Activated CD8-positive, alpha-beta T cell treated with anti-CD3 and anti-CD28 coated beads for 36 hours (primary cell): ENCODE data around the gene LAMA3. TPM values are rescaled to one million over a fixed set of nuclear protein-coding genes. Genes with fewer than 3 reads are reported as not detected.

Experiments
- ATAC-seq: fragments of 200-7000 bp; cut with Tn5 transposase; one replicate; pipeline ENCODE4 v1.10.0; 2021; ENCODE audit warnings: mild to moderate bottlenecking, moderate library complexity
- CTCF ChIA-PET: fragments of 350-600 bp; sonication (Branson Sonifier 250); formaldehyde crosslinking; loops from one replicate; lab custom pipeline; 2021; ENCODE audit warnings: antibody characterized with exemption; lab: Charles Lee
- POLR2A ChIA-PET: fragments of 350-600 bp; sonication (Branson Sonifier 250); formaldehyde crosslinking; loops from one replicate; lab custom pipeline; 2021; ENCODE audit warnings: antibody characterized with exemption; lab: Charles Lee
- DNase-seq: peaks from one replicate; pipeline ENCODE4 v3.0.0-alpha.2; 2020
- H3K27ac Mint-ChIP-seq: one replicate; pipeline ENCODE4 v1.8.0; 2021; ENCODE audit warnings: mild to moderate bottlenecking, mixed read lengths
- H3K27me3 Mint-ChIP-seq: one replicate; pipeline ENCODE4 v1.8.0; 2021; ENCODE audit warnings: mixed read lengths
- H3K36me3 Mint-ChIP-seq: one replicate; pipeline ENCODE4 v1.8.0; 2021; ENCODE audit warnings: low read depth, mixed read lengths
- H3K4me1 Mint-ChIP-seq: one replicate; pipeline ENCODE4 v1.8.0; 2021; ENCODE audit warnings: low read depth, mixed read lengths
- H3K4me3 Mint-ChIP-seq: one replicate; pipeline ENCODE4 v1.8.0; 2021; ENCODE audit warnings: mild to moderate bottlenecking, moderate library complexity, mixed read lengths
- H3K9me3 Mint-ChIP-seq: one replicate; pipeline ENCODE4 v1.8.0; 2021; ENCODE audit warnings: mixed read lengths
- intact Hi-C: fragments of 100-400 bp; cut with micrococcal nuclease; formaldehyde crosslinking; loops from one replicate; pipeline ENCODE4 v1.10.0; 2022
- total RNA-seq, 2 experiments: library from RNA; stranded (reverse); gene quantifications; one replicate each; pipeline ENCODE4 v1.2.3, GENCODE V29; 2021
- TF ChIP-seq, protein P1 (sequence below): fragments of 200-600 bp; IDR thresholded peaks from one replicate; pipeline ENCODE4 v1.8.0; 2022; ENCODE audit warnings: antibody characterized with exemption, mild to moderate bottlenecking

Gene LAMA3
- total RNA-seq, 2 experiments from 2014 or later, result 0.05 TPM; not detected in 1

DNA sequence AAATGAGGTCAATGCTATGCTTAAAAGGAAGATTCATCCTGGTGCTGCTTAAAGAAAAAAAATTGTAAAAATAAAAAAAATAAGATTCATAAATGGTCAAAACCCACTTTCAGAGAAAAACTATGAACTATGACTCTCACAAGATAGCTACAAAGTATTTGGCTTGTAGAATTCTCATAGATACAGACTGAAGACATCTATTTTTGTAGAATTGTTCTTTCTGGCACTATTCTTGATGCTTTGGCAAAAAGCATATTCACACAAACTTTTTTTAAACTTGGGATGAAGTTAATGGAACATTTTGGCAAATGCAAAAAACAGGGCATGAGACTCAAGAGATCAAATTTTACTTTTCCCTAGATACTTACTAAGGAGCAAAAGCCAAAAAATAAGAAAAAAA is 14.0 kb upstream of the LAMA3 start:
- ChIA-PET CTCF (no interaction called here), POLR2A (no interaction called here)
- DNase-seq (no peak), ATAC-seq (no peak)
- TF ChIP-seq, protein P1, sequence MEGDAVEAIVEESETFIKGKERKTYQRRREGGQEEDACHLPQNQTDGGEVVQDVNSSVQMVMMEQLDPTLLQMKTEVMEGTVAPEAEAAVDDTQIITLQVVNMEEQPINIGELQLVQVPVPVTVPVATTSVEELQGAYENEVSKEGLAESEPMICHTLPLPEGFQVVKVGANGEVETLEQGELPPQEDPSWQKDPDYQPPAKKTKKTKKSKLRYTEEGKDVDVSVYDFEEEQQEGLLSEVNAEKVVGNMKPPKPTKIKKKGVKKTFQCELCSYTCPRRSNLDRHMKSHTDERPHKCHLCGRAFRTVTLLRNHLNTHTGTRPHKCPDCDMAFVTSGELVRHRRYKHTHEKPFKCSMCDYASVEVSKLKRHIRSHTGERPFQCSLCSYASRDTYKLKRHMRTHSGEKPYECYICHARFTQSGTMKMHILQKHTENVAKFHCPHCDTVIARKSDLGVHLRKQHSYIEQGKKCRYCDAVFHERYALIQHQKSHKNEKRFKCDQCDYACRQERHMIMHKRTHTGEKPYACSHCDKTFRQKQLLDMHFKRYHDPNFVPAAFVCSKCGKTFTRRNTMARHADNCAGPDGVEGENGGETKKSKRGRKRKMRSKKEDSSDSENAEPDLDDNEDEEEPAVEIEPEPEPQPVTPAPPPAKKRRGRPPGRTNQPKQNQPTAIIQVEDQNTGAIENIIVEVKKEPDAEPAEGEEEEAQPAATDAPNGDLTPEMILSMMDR, result no peak
- H3K36me3 Mint-ChIP-seq, result no peaks in the 10 kb centered on the region
- intact Hi-C loops, result no loop called here
- H3K4me3 Mint-ChIP-seq, result no peak overlapping the region
- H3K4me1 Mint-ChIP-seq, result peaks cover 11% of the 10 kb centered on the region
- no peaks in the 10 kb centered on the region for H3K9me3 Mint-ChIP-seq
- peaks cover 14% of the 10 kb centered on the region for H3K27me3 Mint-ChIP-seq
- no peak overlapping the region for H3K27ac Mint-ChIP-seq

- no peaks in the 10 kb centered on the region for H3K36me3 Mint-ChIP-seq
- no peak for ATAC-seq
Observed at GRCh38 chr18:23675896-23676295, 13.4 kb upstream of the LAMA3 start.

DNA sequence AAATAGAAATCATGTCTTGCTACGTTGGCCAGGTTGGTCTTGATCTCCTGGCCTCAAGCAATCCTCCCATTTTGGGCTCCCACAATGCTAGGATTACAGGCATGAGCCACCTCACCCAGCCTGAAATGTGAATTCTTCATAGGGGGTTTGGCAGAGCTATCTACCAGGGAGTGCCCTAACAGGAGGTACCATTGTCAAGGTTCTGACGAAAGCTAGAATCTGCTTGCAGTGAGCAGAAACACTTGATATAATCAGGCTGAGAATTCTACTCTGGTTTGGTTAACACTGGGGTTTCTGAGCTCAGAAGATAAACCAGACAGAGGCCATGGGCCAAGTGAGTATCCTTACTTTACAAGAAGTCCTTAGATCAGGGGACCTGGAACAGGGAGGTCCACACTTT is 7.2 kb upstream of the LAMA3 start:
- Mint-ChIP-seq H3K4me3 (no peak overlapping the region), H3K9me3 (peaks cover 1% of the 10 kb centered on the region), H3K4me1 (no peaks in the 10 kb centered on the region), H3K36me3 (no peaks in the 10 kb centered on the region), H3K27me3 (peaks cover 31% of the 10 kb centered on the region), H3K27ac (no peak overlapping the region)
- TF ChIP-seq, protein P1, result no peak
- intact Hi-C loops, result no loop called here
- ATAC-seq, result no peak
- ChIA-PET CTCF (interaction anchor here (0.9 kb wide), 1 partner anchor 47 kb away, joined by 3 read pairs; no protein-coding TSS in a partner anchor), POLR2A (no interaction called here)
- DNase-seq, result no peak

More at GRCh38 chr18:23675896-23676295, 13.4 kb upstream of the LAMA3 start:
- intact Hi-C loops, result no loop called here
- H3K4me3 Mint-ChIP-seq, result no peak overlapping the region
- TF ChIP-seq, protein P1, result no peak
- POLR2A ChIA-PET, result no interaction called here
- DNase-seq, result no peak
- peaks cover 11% of the 10 kb centered on the region for H3K4me1 Mint-ChIP-seq
- CTCF ChIA-PET, result no interaction called here
- H3K27ac Mint-ChIP-seq, result no peak overlapping the region
- H3K9me3 Mint-ChIP-seq, result no peaks in the 10 kb centered on the region
- H3K27me3 Mint-ChIP-seq, result peaks cover 18% of the 10 kb centered on the region

- H3K4me3 Mint-ChIP-seq, result no peak overlapping the region
- H3K9me3 Mint-ChIP-seq, result peaks cover 1% of the 10 kb centered on the region
- no peaks in the 10 kb centered on the region for H3K36me3 Mint-ChIP-seq
- ChIA-PET CTCF (interaction anchor here (0.9 kb wide), 1 partner anchor 46 kb away, joined by 3 read pairs; no protein-coding TSS in a partner anchor), POLR2A (interaction anchor here (0.5 kb wide), 1 partner anchor 65 kb away, joined by 3 read pairs; no protein-coding TSS in a partner anchor)
- H3K27me3 Mint-ChIP-seq, result peaks cover 32% of the 10 kb centered on the region
- TF ChIP-seq, protein P1, result no peak
- H3K4me1 Mint-ChIP-seq, result no peaks in the 10 kb centered on the region
- ATAC-seq (no peak), DNase-seq (no peak)
- no peak overlapping the region for H3K27ac Mint-ChIP-seq
- intact Hi-C loops, result no loop called here
Observed at GRCh38 chr18:23682472-23682871, 6.8 kb upstream of the LAMA3 start.

DNA sequence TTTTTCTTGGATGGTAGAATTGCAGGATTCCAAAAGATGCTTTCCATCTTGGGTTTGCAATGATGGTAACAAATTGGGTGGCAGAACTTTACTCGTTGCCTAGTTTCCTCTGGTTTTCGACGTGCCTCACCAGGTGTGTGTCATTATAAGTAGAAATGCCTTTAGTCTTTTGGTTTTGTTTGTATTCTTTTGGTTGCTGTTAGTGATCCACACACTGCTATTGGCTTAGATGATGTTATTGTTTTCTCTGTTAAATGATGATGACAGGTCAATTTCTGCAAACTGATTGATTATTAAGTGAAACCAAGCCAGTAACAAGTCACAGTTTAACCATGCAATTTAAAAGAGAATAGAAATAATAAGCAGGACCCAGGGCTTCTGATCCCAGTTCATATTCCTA is 6.1 kb upstream of the LAMA3 start:
- CTCF ChIA-PET, result interaction anchor here (1.3 kb wide), 1 partner anchor 46 kb away, joined by 3 read pairs; no protein-coding TSS in a partner anchor
- POLR2A ChIA-PET, result interaction anchor here (0.5 kb wide), 1 partner anchor 66 kb away, joined by 3 read pairs; no protein-coding TSS in a partner anchor

More for the DNA sequence above, 6.1 kb upstream of the LAMA3 start:
- Mint-ChIP-seq H3K9me3 (peaks cover 1% of the 10 kb centered on the region), H3K4me1 (no peaks in the 10 kb centered on the region), H3K36me3 (no peaks in the 10 kb centered on the region), H3K4me3 (no peak overlapping the region), H3K27ac (no peak overlapping the region), H3K27me3 (peaks cover 35% of the 10 kb centered on the region)
- DNase-seq (no peak), ATAC-seq (no peak)
- TF ChIP-seq, protein P1, result no peak
- intact Hi-C loops, result no loop called here
